ENCODE results near the gene TMEM231. TPM values are rescaled to one million over a fixed set of nuclear protein-coding genes. Genes with fewer than 3 reads are reported as not detected.
"Not testable (repeated sequence)": the region's sequence is repeated elsewhere in the genome, so short reads cannot be mapped to it uniquely, and the experiment has no call there.

TMEM231 gene
- total RNA-seq, 1 donor: 17.0 TPM

GRCh38 chr16:75541236-75541635 is 14.8 kb downstream of the TMEM231 start:
- no peak for TF ChIP-seq CTCF (IDR thresholded peaks at IDR 0.05; ENCODE audit: extremely low read depth, low read depth, low read length)
- H3K4me1 ChIP-seq (ENCODE audit: insufficient read depth, low read length): no peaks in the 10 kb centered on the region
- H3K27ac ChIP-seq (ENCODE audit: low read depth, low read length): no peak overlapping the region
- no peak overlapping the region for H3K4me2 ChIP-seq (ENCODE audit: insufficient read depth, low read length)
- no peaks in the 10 kb centered on the region for H3K79me2 ChIP-seq (ENCODE audit: insufficient read depth, low read length)
- peaks cover 3% of the 10 kb centered on the region for H3K36me3 ChIP-seq (ENCODE audit: insufficient read depth, low read length)
- no peak overlapping the region for H2AFZ ChIP-seq (ENCODE audit: low read length)
- H4K20me1 ChIP-seq (ENCODE audit: insufficient read depth, low read length): no peaks in the 10 kb centered on the region
- H3K27me3 ChIP-seq (ENCODE audit: insufficient read depth, low read length): no peaks in the 10 kb centered on the region
- H3K4me3 ChIP-seq (ENCODE audit: insufficient read depth, low read length): no peak overlapping the region
- no peak for DNase-seq (ENCODE audit: insufficient read length, low spot score, missing footprints)
- no peaks in the 10 kb centered on the region for H3K9me3 ChIP-seq (ENCODE audit: low read depth, low read length)

- DNase-seq (ENCODE audit: insufficient read length, low spot score, missing footprints): not testable (repeated sequence)
Observed at GRCh38 chr16:75538882-75539565, 17.0 kb downstream of the TMEM231 start.

GRCh38 chr16:75537776-75538175 is 18.3 kb downstream of the TMEM231 start:
- H3K27ac ChIP-seq (ENCODE audit: low read depth, low read length): no peak overlapping the region
- no peaks in the 10 kb centered on the region for H3K4me1 ChIP-seq (ENCODE audit: insufficient read depth, low read length)
- no peaks in the 10 kb centered on the region for H3K79me2 ChIP-seq (ENCODE audit: insufficient read depth, low read length)
- no peaks in the 10 kb centered on the region for H3K9me3 ChIP-seq (ENCODE audit: low read depth, low read length)
- no peak overlapping the region for H3K4me3 ChIP-seq (ENCODE audit: insufficient read depth, low read length)
- peak; percentile 9 for DNase-seq (ENCODE audit: insufficient read length, low spot score, missing footprints)
- H3K27me3 ChIP-seq (ENCODE audit: insufficient read depth, low read length): peaks cover 11% of the 10 kb centered on the region
- TF ChIP-seq CTCF (IDR thresholded peaks at IDR 0.05; ENCODE audit: extremely low read depth, low read depth, low read length): no peak
- H2AFZ ChIP-seq (ENCODE audit: low read length): no peak overlapping the region
- no peaks in the 10 kb centered on the region for H3K36me3 ChIP-seq (ENCODE audit: insufficient read depth, low read length)
- no peak overlapping the region for H3K4me2 ChIP-seq (ENCODE audit: insufficient read depth, low read length)
- no peaks in the 10 kb centered on the region for H4K20me1 ChIP-seq (ENCODE audit: insufficient read depth, low read length)

More at GRCh38 chr16:75538882-75539565, 17.0 kb downstream of the TMEM231 start:
- H3K4me2 ChIP-seq (ENCODE audit: insufficient read depth, low read length); H3K4me3 ChIP-seq (ENCODE audit: insufficient read depth, low read length); H3K79me2 ChIP-seq (ENCODE audit: insufficient read depth, low read length); H3K4me1 ChIP-seq (ENCODE audit: insufficient read depth, low read length); H3K36me3 ChIP-seq (ENCODE audit: insufficient read depth, low read length); H3K9me3 ChIP-seq (ENCODE audit: low read depth, low read length); H4K20me1 ChIP-seq (ENCODE audit: insufficient read depth, low read length); H3K27ac ChIP-seq (ENCODE audit: low read depth, low read length); H2AFZ ChIP-seq (ENCODE audit: low read length): not testable (repeated sequence)
- peaks cover 11% of the 10 kb centered on the region for H3K27me3 ChIP-seq (ENCODE audit: insufficient read depth, low read length)

GRCh38 chr16:75535901-75536300 is 20.2 kb downstream of the TMEM231 start, which contains the start of gene CHST5:
TSS of gene CHST5 (minus strand) at chr16:75536108. CDS start at chr16:75530384, 5,724 bp downstream.
- H2AFZ ChIP-seq (ENCODE audit: low read length): no peak within 1 kb of the TSS
- H3K4me3 ChIP-seq (ENCODE audit: insufficient read depth, low read length): no peak within 1 kb of the TSS
- TF ChIP-seq CTCF (IDR thresholded peaks at IDR 0.05; ENCODE audit: extremely low read depth, low read depth, low read length): no peak
- H3K27ac ChIP-seq (ENCODE audit: low read depth, low read length): no peak within 1 kb of the TSS
- no peaks in the 10 kb centered on the region for H3K79me2 ChIP-seq (ENCODE audit: insufficient read depth, low read length)
- H3K36me3 ChIP-seq (ENCODE audit: insufficient read depth, low read length): no peaks in the 10 kb centered on the region
- peaks cover 11% of the 10 kb centered on the region for H3K27me3 ChIP-seq (ENCODE audit: insufficient read depth, low read length)
- H3K9me3 ChIP-seq (ENCODE audit: low read depth, low read length): no peaks in the 10 kb centered on the region
- H3K4me1 ChIP-seq (ENCODE audit: insufficient read depth, low read length): no peaks in the 10 kb centered on the region
- peak; percentile 57 for DNase-seq (ENCODE audit: insufficient read length, low spot score, missing footprints)
- H3K4me2 ChIP-seq (ENCODE audit: insufficient read depth, low read length): no peak within 1 kb of the TSS
- H4K20me1 ChIP-seq (ENCODE audit: insufficient read depth, low read length): no peaks in the 10 kb centered on the region
